Nephron (organoid): ENCODE results near the gene GTPBP2.
"Not testable (repeated sequence)": the region's sequence is repeated elsewhere in the genome, so short reads cannot be mapped to it uniquely, and the experiment has no call there.

Source experiments
- H3K27ac Mint-ChIP-seq, 3 experiments: 2 replicates each; pipeline ENCODE4 v1.8.0; 2020; ENCODE audit warnings: mixed read lengths in 3 of 3, mild to moderate bottlenecking in 2 of 3, moderate library complexity in 1 of 3
- H3K27me3 Mint-ChIP-seq: 2 replicates; pipeline ENCODE4 v1.8.0; 2021; ENCODE audit warnings: low read depth, mild to moderate bottlenecking, moderate library complexity, mixed read lengths
- H3K36me3 Mint-ChIP-seq: 2 replicates; pipeline ENCODE4 v1.8.0; 2020; ENCODE audit warnings: low read depth, mixed read lengths
- H3K4me1 Mint-ChIP-seq: 2 replicates; pipeline ENCODE4 v1.8.0; 2020; ENCODE audit warnings: mixed read lengths
- H3K4me3 Mint-ChIP-seq, 3 experiments: 2 replicates each; pipeline ENCODE4 v1.8.0; 2020; ENCODE audit warnings: mild to moderate bottlenecking in 3 of 3, mixed read lengths in 3 of 3, moderate library complexity in 2 of 3
- H3K9me3 Mint-ChIP-seq: 2 replicates; pipeline ENCODE4 v1.8.0; 2020; ENCODE audit warnings: mixed read lengths
- TF ChIP-seq, protein P1 (sequence below), 3 experiments: fragments of 200-600 bp; sonication (generic); IDR thresholded peaks; one replicate each; pipeline ENCODE4 v1.5.0; 2021; ENCODE audit warnings: antibody characterized with exemption in 3 of 3; ENCODE audit not compliant: unreplicated experiment in 3 of 3

The GTPBP2 gene

GRCh38 chr6:43635387-43636307 lies 6.6 kb upstream of the GTPBP2 start, which contains the start of gene MAD2L1BP:
Gene MAD2L1BP, plus strand, starts transcription at chr6:43635840. Its CDS starts 36 bp downstream, at chr6:43635876.
- H3K36me3 Mint-ChIP-seq: peaks cover 20% of the 10 kb centered on the region
- H3K4me3 Mint-ChIP-seq: peak within 1 kb of the TSS; percentile 98 to 100 (median 99)
- H3K4me1 Mint-ChIP-seq: peaks cover 41% of the 10 kb centered on the region
- TF ChIP-seq, protein P1, sequence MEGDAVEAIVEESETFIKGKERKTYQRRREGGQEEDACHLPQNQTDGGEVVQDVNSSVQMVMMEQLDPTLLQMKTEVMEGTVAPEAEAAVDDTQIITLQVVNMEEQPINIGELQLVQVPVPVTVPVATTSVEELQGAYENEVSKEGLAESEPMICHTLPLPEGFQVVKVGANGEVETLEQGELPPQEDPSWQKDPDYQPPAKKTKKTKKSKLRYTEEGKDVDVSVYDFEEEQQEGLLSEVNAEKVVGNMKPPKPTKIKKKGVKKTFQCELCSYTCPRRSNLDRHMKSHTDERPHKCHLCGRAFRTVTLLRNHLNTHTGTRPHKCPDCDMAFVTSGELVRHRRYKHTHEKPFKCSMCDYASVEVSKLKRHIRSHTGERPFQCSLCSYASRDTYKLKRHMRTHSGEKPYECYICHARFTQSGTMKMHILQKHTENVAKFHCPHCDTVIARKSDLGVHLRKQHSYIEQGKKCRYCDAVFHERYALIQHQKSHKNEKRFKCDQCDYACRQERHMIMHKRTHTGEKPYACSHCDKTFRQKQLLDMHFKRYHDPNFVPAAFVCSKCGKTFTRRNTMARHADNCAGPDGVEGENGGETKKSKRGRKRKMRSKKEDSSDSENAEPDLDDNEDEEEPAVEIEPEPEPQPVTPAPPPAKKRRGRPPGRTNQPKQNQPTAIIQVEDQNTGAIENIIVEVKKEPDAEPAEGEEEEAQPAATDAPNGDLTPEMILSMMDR (IDR thresholded peaks at IDR 0.05; ENCODE audit: unreplicated experiment in 3 of 3): no peak
- peak within 1 kb of the TSS; percentile 95 to 98 (median 96) for H3K27ac Mint-ChIP-seq
- no peaks in the 10 kb centered on the region for H3K9me3 Mint-ChIP-seq
- no peaks in the 10 kb centered on the region for H3K27me3 Mint-ChIP-seq

DNA sequence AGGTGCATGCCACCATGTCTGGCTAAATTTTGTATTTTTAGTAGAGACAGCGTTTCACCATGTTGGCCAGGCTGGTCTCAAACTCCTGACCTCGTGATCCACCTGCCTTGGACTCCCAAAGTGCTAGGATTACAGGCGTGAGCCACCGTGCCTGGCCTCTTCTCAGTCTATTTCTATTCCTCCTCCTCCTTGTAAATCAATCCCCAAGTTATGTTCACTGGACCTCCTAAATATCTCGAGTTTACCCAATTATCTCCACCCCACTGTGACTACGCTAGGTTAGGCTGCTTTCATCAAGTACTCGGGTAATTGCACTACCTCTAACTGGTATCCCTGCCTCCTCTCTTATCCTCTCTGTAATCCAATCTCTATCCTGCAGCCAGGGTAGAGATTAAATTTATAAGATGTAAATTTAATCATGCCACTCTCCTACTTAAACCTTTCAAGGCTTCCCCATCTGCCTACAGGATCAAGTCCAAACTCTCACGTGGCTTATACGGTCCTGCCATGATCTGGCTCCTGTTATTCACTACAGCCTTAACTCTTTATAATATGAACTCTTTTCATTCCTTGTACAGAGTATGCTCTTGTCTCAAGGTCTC lies 5.7 kb upstream of the GTPBP2 start:
- Mint-ChIP-seq H3K4me1 (peaks cover 43% of the 10 kb centered on the region), H3K27me3 (no peaks in the 10 kb centered on the region), H3K4me3 (peak overlapping the region; percentile 98 to 100 (median 99)), H3K36me3 (peaks cover 12% of the 10 kb centered on the region), H3K27ac (peak overlapping the region; percentile 95 to 98 (median 96)), H3K9me3 (no peaks in the 10 kb centered on the region)
- TF ChIP-seq, protein P1 (IDR thresholded peaks at IDR 0.05; ENCODE audit: unreplicated experiment in 3 of 3): no peak

- peaks cover 40% of the 10 kb centered on the region for H3K4me1 Mint-ChIP-seq
- H3K27ac Mint-ChIP-seq, H3K36me3 Mint-ChIP-seq, H3K4me3 Mint-ChIP-seq, H3K27me3 Mint-ChIP-seq, H3K9me3 Mint-ChIP-seq: not testable (repeated sequence)
Observed at GRCh38 chr6:43633002-43633401, 3.9 kb upstream of the GTPBP2 start.

DNA sequence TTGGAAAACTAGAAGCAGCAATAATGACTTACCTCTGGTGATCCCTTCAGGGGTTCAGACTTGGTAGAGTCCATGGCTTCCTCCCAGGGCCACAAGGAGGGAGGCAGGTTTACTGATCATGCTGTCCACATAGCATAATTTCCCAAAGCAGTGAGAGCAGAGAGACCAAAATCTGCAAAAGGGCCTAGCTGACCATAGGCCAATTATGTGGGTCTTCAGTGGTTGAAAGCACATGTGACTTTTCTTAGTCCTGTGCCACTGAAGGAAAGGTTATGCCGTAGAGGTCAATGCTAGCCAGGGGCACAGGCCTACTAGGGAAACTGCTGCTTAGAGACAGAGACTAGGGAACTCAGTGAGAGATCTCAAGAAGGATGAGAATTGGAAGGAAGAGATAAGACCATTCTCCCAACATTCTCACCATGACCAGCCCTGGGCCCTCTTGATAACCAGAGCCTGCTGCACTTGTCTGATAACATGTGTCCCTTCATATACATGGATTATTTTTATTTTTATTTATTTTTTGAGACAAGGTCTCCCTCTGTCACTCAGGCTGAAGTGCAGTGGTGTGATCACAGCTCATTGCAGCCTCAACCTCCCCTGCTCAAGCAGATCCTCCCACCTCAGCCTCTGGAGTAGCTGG lies 2.0 kb upstream of the GTPBP2 start:
- peak overlapping the region; percentile 60 to 100 (median 81) for H3K27ac Mint-ChIP-seq
- TF ChIP-seq, protein P1 (IDR thresholded peaks at IDR 0.05; ENCODE audit: unreplicated experiment in 3 of 3): no peak
- H3K36me3 Mint-ChIP-seq: peaks cover 10% of the 10 kb centered on the region
- H3K9me3 Mint-ChIP-seq: no peaks in the 10 kb centered on the region
- no peaks in the 10 kb centered on the region for H3K27me3 Mint-ChIP-seq
- H3K4me3 Mint-ChIP-seq: peak overlapping the region in 2 of 3 experiments; percentile 54 to 62
- H3K4me1 Mint-ChIP-seq: peaks cover 46% of the 10 kb centered on the region

GRCh38 chr6:43629505-43630300 lies 639 bp upstream of the GTPBP2 start:
- peak overlapping the region; percentile 97 to 100 (median 100) for H3K27ac Mint-ChIP-seq
- TF ChIP-seq, protein P1 (IDR thresholded peaks at IDR 0.05; ENCODE audit: unreplicated experiment in 3 of 3): no peak
- H3K4me1 Mint-ChIP-seq: peaks cover 32% of the 10 kb centered on the region
- H3K27me3 Mint-ChIP-seq: no peaks in the 10 kb centered on the region
- H3K36me3 Mint-ChIP-seq: peaks cover 16% of the 10 kb centered on the region
- no peaks in the 10 kb centered on the region for H3K9me3 Mint-ChIP-seq
- peak overlapping the region; percentile 96 to 99 (median 97) for H3K4me3 Mint-ChIP-seq
